HepG2 (cell line): Measurements from ENCODE around the gene TJP3. TPM values are rescaled to one million over a fixed set of nuclear protein-coding genes. Genes with fewer than 3 reads are reported as not detected.

Experiments
- ARID2 ChIP-seq: sonication (generic); formaldehyde crosslinking; IDR thresholded peaks from 2 replicates; pipeline ENCODE4 v1.8.1; 2022; ENCODE audit warnings: mild to moderate bottlenecking, missing genetic modification reagents, borderline replicate concordance
- ERF ChIP-seq: IDR thresholded peaks from 2 replicates; pipeline ENCODE4 v1.6.1; 2018; ENCODE audit warnings: missing biosample characterization, missing genetic modification reagents
- HNF4A ChIP-seq: sonication (generic); formaldehyde crosslinking; IDR thresholded peaks from 2 replicates; pipeline ENCODE4 v1.4.0; 2020; ENCODE audit warnings: missing genetic modification reagents
- HNRNPH1 ChIP-seq: fragments of 200-400 bp; formaldehyde crosslinking; optimal IDR thresholded peaks from 2 replicates; pipeline ENCODE3; 2017; ENCODE audit warnings: mild to moderate bottlenecking, low read depth, low read length
- NFIC ChIP-seq: IDR thresholded peaks from 2 replicates; pipeline ENCODE4 v1.6.1; 2012; ENCODE audit warnings: mild to moderate bottlenecking, low read length, inconsistent platforms
- NKX3-1 ChIP-seq: sonication (generic); formaldehyde crosslinking; IDR thresholded peaks from 2 replicates; pipeline ENCODE4 v1.5.0; 2020; ENCODE audit warnings: missing genetic modification reagents
- TBP ChIP-seq: sonication (generic); formaldehyde crosslinking; IDR thresholded peaks from 2 replicates; pipeline ENCODE4 v1.5.0; 2020; ENCODE audit warnings: missing genetic modification reagents
- ZBTB8A ChIP-seq: sonication (generic); formaldehyde crosslinking; IDR thresholded peaks from 2 replicates; pipeline ENCODE4 v1.4.0; 2020; ENCODE audit warnings: mild to moderate bottlenecking, low read depth, missing genetic modification reagents, borderline replicate concordance
- ZFYVE20 ChIP-seq: sonication (generic); formaldehyde crosslinking; IDR thresholded peaks from 2 replicates; pipeline ENCODE4 v1.8.0; 2023; ENCODE audit warnings: low read depth, mild to moderate bottlenecking, moderate library complexity, missing genetic modification reagents, borderline replicate concordance
- ZNF570 ChIP-seq: sonication (generic); formaldehyde crosslinking; IDR thresholded peaks from 2 replicates; pipeline ENCODE4 v1.4.0; 2020; ENCODE audit warnings: mild to moderate bottlenecking, missing genetic modification reagents, borderline replicate concordance
- ZNF777 ChIP-seq: sonication (generic); formaldehyde crosslinking; IDR thresholded peaks from 2 replicates; pipeline ENCODE4 v1.4.0; 2020; ENCODE audit warnings: missing genetic modification reagents
- polyA plus RNA-seq, 8 experiments: library from polyadenylated mRNA; depleted of rRNA in 3 of 8; stranded (reverse) in 7 of 8; unstranded in 1 of 8; fragments of >200 nt; fragmentation: Illumina TruSeq in 4 of 8; extraction: Trizol in 4 of 8; gene quantifications; 2 replicates each; pipeline versions ENCODE4 v1.2.1 to v1.2.3, GENCODE V29; 2011 to 2016; ENCODE audit warnings: low read depth in 4 of 8, missing spikeins in 1 of 8, mixed read lengths in 1 of 8; ENCODE audit not compliant: insufficient read depth in 1 of 8
- total RNA-seq, 5 experiments: library from RNA; depleted of rRNA; stranded (reverse); fragments of >200 nt; fragmentation: Illumina TruSeq; extraction: Trizol; gene quantifications; 2 replicates each; pipeline ENCODE4 v1.2.3, GENCODE V29; 2016; ENCODE audit warnings: low read depth in 1 of 5
- TF ChIP-seq, protein P1 (sequence below): sonication (generic); formaldehyde crosslinking; IDR thresholded peaks from 2 replicates; pipeline ENCODE4 v1.9.0; 2021; ENCODE audit warnings: missing genetic modification reagents, borderline replicate concordance
- TF ChIP-seq, protein P2 (sequence below): sonication (generic); formaldehyde crosslinking; IDR thresholded peaks from 2 replicates; pipeline ENCODE4 v1.8.1; 2023; ENCODE audit warnings: mild to moderate bottlenecking, moderate library complexity, missing genetic modification reagents
- TF ChIP-seq, protein P3 (sequence below): sonication (generic); formaldehyde crosslinking; IDR thresholded peaks from 2 replicates; pipeline ENCODE4 v1.8.0; 2022; ENCODE audit warnings: mild to moderate bottlenecking, missing genetic modification reagents, moderate library complexity
- TF ChIP-seq, protein P4 (sequence below): sonication (generic); formaldehyde crosslinking; IDR thresholded peaks from 2 replicates; pipeline ENCODE4 v1.4.0; 2020; ENCODE audit warnings: missing genetic modification reagents
- TF ChIP-seq, protein P5 (sequence below): IDR thresholded peaks from 2 replicates; pipeline ENCODE4 v1.6.1; 2012; ENCODE audit warnings: low read depth, low read length, improper control_type of control experiment
- TF ChIP-seq, protein P6 (sequence below): IDR thresholded peaks from 2 replicates; pipeline ENCODE4 v1.6.1; 2016; ENCODE audit warnings: missing biosample characterization, missing genetic modification reagents, low read depth
- TF ChIP-seq, protein P7 (sequence below): sonication (generic); formaldehyde crosslinking; IDR thresholded peaks from 2 replicates; pipeline ENCODE4 v1.4.0; 2020; ENCODE audit warnings: missing genetic modification reagents, mild to moderate bottlenecking, borderline replicate concordance
- TF ChIP-seq, protein P8 (sequence below): sonication (generic); formaldehyde crosslinking; IDR thresholded peaks from 2 replicates; pipeline ENCODE4 v1.4.0; 2020; ENCODE audit warnings: missing genetic modification reagents

Gene TJP3
- total and polyA plus RNA-seq, 2 of the 13 experiments (the other 11 are each of a cell fraction or from before 2014, with no cell fraction given): 2.3 to 21.5 TPM

DNA sequence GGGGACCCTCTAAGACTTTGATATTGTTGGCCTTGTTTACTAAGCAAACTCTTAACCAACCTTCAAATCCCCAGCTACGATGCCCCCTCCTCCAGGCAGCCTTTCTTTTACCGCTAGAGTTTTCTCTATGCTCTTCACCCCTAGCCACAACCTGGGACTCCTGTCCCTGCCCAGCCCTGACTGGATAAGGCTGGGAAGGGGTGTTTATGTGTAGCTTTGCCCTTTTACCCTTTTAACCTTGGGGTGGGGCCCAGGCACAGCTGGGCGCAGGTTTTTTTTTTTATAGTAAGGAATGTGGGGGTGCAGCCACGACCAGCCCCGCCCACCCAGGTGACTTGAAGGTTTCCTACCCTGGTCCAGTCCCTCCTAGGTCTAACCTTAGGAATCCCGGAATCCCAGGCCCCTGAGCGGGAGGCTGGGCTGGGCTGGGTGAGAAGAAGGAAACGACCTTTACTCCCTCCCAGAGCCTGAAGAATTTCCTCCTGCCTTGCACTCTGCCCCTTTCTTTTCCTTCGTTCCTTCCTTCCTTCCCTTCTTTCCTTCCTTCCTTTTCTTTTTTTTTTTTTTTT, 12.2 kb downstream of the TJP3 start (continued):
- TF ChIP-seq ZBTB8A (CRISPR knock-in tag): no peak
- TF ChIP-seq, protein P1, sequence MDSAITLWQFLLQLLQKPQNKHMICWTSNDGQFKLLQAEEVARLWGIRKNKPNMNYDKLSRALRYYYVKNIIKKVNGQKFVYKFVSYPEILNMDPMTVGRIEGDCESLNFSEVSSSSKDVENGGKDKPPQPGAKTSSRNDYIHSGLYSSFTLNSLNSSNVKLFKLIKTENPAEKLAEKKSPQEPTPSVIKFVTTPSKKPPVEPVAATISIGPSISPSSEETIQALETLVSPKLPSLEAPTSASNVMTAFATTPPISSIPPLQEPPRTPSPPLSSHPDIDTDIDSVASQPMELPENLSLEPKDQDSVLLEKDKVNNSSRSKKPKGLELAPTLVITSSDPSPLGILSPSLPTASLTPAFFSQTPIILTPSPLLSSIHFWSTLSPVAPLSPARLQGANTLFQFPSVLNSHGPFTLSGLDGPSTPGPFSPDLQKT (CRISPR knock-in tag): no peak
- TF ChIP-seq ERF (CRISPR knock-in tag): 0 out of 2 replicates have a peak, but pooled peaks have one; percentile 22
- no peak for TF ChIP-seq ARID2 (CRISPR knock-in tag)
- no peak for TF ChIP-seq ZFYVE20 (CRISPR knock-in tag)
- no peak for TF ChIP-seq ZNF777 (CRISPR knock-in tag)
- TF ChIP-seq, protein P2, sequence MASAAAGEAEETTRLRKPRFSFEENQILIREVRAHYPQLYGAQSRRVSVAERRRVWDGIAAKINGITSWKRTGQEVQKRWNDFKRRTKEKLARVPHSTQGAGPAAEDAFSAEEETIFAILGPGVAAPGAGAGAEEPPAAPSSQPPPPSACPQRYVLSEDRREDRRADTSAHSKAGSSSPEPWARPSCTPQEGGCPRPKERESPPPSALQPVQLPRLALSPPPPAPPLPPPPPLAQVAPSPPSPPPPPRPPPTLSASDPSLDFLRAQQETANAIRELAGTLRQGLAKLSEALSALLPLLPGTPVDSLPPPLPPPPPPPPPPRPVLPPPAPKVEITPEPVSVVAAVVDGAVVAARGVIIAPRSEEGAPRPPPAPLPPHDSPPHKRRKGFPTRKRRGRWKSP (CRISPR knock-in tag): no peak
- no peak for TF ChIP-seq NFIC
- TF ChIP-seq NKX3-1 (CRISPR knock-in tag): no peak
- TF ChIP-seq, protein P3, sequence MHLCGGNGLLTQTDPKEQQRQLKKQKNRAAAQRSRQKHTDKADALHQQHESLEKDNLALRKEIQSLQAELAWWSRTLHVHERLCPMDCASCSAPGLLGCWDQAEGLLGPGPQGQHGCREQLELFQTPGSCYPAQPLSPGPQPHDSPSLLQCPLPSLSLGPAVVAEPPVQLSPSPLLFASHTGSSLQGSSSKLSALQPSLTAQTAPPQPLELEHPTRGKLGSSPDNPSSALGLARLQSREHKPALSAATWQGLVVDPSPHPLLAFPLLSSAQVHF: no peak
- no peak for TF ChIP-seq HNRNPH1
- TF ChIP-seq, protein P4, sequence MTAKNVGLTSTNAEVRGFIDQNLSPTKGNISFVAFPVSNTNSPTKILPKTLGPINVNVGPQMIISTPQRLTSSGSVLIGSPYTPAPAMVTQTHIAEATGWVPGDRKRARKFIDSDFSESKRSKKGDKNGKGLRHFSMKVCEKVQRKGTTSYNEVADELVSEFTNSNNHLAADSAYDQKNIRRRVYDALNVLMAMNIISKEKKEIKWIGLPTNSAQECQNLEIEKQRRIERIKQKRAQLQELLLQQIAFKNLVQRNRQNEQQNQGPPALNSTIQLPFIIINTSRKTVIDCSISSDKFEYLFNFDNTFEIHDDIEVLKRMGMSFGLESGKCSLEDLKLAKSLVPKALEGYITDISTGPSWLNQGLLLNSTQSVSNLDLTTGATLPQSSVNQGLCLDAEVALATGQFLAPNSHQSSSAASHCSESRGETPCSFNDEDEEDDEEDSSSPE (CRISPR knock-in tag): no peak
- TF ChIP-seq ZNF570 (CRISPR knock-in tag): no peak
- no peak for TF ChIP-seq TBP (CRISPR knock-in tag)
- TF ChIP-seq, protein P5, sequence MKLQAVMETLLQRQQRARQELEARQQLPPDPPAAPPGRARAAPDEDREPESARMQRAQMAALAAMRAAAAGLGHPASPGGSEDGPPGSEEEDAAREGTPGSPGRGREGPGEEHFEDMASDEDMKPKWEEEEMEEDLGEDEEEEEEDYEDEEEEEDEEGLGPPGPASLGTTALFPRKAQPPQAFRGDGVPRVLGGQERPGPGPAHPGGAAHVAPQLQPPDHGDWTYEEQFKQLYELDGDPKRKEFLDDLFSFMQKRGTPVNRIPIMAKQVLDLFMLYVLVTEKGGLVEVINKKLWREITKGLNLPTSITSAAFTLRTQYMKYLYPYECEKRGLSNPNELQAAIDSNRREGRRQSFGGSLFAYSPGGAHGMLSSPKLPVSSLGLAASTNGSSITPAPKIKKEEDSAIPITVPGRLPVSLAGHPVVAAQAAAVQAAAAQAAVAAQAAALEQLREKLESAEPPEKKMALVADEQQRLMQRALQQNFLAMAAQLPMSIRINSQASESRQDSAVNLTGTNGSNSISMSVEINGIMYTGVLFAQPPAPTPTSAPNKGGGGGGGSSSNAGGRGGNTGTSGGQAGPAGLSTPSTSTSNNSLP: no peak
- TF ChIP-seq, protein P6, sequence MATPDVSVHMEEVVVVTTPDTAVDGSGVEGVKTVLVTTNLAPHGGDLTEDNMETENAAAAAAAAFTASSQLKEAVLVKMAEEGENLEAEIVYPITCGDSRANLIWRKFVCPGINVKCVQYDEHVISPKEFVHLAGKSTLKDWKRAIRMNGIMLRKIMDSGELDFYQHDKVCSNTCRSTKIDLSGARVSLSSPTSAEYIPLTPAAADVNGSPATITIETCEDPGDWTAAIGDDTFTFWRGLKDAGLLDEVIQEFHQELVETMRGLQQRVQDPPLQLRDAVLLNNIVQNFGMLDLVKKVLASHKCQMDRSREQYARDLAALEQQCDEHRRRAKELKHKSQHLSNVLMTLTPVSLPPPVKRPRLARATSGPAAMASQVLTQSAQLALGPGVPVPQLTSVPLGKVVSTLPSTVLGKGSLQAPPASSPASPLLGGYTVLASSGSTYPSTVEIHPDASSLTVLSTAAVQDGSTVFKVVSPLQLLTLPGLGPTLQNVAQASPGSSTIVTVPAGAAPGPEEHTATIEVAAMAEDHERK (CRISPR knock-in tag): no peak
- TF ChIP-seq, protein P7, sequence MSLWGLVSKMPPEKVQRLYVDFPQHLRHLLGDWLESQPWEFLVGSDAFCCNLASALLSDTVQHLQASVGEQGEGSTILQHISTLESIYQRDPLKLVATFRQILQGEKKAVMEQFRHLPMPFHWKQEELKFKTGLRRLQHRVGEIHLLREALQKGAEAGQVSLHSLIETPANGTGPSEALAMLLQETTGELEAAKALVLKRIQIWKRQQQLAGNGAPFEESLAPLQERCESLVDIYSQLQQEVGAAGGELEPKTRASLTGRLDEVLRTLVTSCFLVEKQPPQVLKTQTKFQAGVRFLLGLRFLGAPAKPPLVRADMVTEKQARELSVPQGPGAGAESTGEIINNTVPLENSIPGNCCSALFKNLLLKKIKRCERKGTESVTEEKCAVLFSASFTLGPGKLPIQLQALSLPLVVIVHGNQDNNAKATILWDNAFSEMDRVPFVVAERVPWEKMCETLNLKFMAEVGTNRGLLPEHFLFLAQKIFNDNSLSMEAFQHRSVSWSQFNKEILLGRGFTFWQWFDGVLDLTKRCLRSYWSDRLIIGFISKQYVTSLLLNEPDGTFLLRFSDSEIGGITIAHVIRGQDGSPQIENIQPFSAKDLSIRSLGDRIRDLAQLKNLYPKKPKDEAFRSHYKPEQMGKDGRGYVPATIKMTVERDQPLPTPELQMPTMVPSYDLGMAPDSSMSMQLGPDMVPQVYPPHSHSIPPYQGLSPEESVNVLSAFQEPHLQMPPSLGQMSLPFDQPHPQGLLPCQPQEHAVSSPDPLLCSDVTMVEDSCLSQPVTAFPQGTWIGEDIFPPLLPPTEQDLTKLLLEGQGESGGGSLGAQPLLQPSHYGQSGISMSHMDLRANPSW (CRISPR knock-in tag): no peak
- TF ChIP-seq HNF4A: peak; percentile 21; the same call in 1 of the 2 replicates
- TF ChIP-seq, protein P8, sequence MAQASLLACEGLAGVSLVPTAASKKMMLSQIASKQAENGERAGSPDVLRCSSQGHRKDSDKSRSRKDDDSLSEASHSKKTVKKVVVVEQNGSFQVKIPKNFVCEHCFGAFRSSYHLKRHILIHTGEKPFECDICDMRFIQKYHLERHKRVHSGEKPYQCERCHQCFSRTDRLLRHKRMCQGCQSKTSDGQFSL (CRISPR knock-in tag): no peak
